Panc1 (cell line): ENCODE results near the gene TRRAP. TPM values are rescaled to one million over a fixed set of nuclear protein-coding genes. Genes with fewer than 3 reads are reported as not detected.

Experiments used
- ATAC-seq: fragments of 200-7000 bp; cut with Tn5 transposase; 2 replicates; pipeline ENCODE4 v1.9.1; 2020; ENCODE audit warnings: mild to moderate bottlenecking, moderate library complexity
- BruUV-seq: library from RNA; stranded (reverse); fragments of 400-500 nt; replicated peaks from 2 replicates; lab custom pipeline; 2021; lab: Mats Ljungman, UMichigan
- CTCF ChIA-PET: fragments of 300-600 bp; sonication (Branson Sonifier 250); formaldehyde crosslinking; loops from one replicate; lab custom pipeline; 2022; ENCODE audit warnings: antibody characterized with exemption; lab: Charles Lee
- POLR2A ChIA-PET: fragments of 300-600 bp; sonication (Branson Sonifier 250); formaldehyde crosslinking; loops from one replicate; lab custom pipeline; 2022; ENCODE audit warnings: antibody characterized with exemption; lab: Charles Lee
- DNase-seq: peaks from one replicate; pipeline ENCODE4 v3.0.0-alpha.2; 2010; ENCODE audit warnings: low read depth, low spot score
- H3K27ac ChIP-seq: 2 replicates; pipeline ENCODE4 v1.5.1; 2011; ENCODE audit warnings: mild to moderate bottlenecking, low read length, inconsistent platforms
- H3K27me3 ChIP-seq: fragments of 200-500 bp; sonication (Bioruptor generic); 2 replicates; pipeline ENCODE4 v1.6.0; 2014; ENCODE audit warnings: low read length, inconsistent platforms; ENCODE audit not compliant: control insufficient read depth, insufficient read depth
- H3K36me3 ChIP-seq: fragments of 200-500 bp; sonication (Bioruptor generic); 2 replicates; pipeline ENCODE4 v1.5.1; 2014; ENCODE audit warnings: inconsistent platforms, mild to moderate bottlenecking, low read length, moderate library complexity; ENCODE audit not compliant: control insufficient read depth, insufficient read depth
- H3K4me1 ChIP-seq: 2 replicates; pipeline ENCODE4 v1.5.1; 2011; ENCODE audit warnings: inconsistent platforms, mild to moderate bottlenecking, low read length, moderate library complexity; ENCODE audit not compliant: control insufficient read depth, insufficient read depth
- H3K4me3 ChIP-seq, 2 experiments: 2 replicates each; pipeline ENCODE4 v1.5.1; 2011 to 2012; ENCODE audit warnings: low read depth in 2 of 2, low read length in 2 of 2, mild to moderate bottlenecking in 2 of 2, inconsistent platforms in 1 of 2, moderate library complexity in 1 of 2
- H3K9me3 ChIP-seq: fragments of 200-500 bp; sonication (Bioruptor generic); 2 replicates; pipeline ENCODE4 v1.5.1; 2014; ENCODE audit warnings: low read depth, mild to moderate bottlenecking, inconsistent platforms, low read length, moderate library complexity; ENCODE audit not compliant: control insufficient read depth, insufficient read depth
- POLR2AphosphoS5 ChIP-seq: IDR thresholded peaks from 2 replicates; pipeline ENCODE4 v1.6.1; 2012; ENCODE audit warnings: mild to moderate bottlenecking, low read depth, low read length, moderate library complexity
- SIN3A ChIP-seq: IDR thresholded peaks from 2 replicates; pipeline ENCODE4 v1.6.1; 2012; ENCODE audit warnings: low read depth, mild to moderate bottlenecking, low read length, moderate library complexity, borderline replicate concordance; ENCODE audit not compliant: insufficient read depth
- TCF7L2 ChIP-seq: IDR thresholded peaks from 2 replicates; pipeline ENCODE4 v1.6.1; 2011; ENCODE audit warnings: mild to moderate bottlenecking, low read depth, low read length, inconsistent platforms
- in situ Hi-C: cut with HindIII; loops from 2 replicates; pipeline ENCODE4 v1.10.0; 2016; ENCODE audit warnings: low sequenced_read_pairs, low pct_unique_long_range_greater_than_20kb
- intact Hi-C: fragments of 100-400 bp; cut with micrococcal nuclease; formaldehyde crosslinking; loops from one replicate; pipeline ENCODE4 v1.10.0; 2022; ENCODE audit not compliant: unreplicated experiment
- total RNA-seq: library from RNA; stranded (reverse); gene quantifications from one replicate; pipeline ENCODE4 v1.2.1, GENCODE V29; 2021; ENCODE audit not compliant: unreplicated experiment
- TF ChIP-seq, protein P1 (sequence below), 2 experiments: IDR thresholded peaks; 2 replicates each; pipeline ENCODE4 v1.6.1; 2011 to 2012; ENCODE audit warnings: low read depth in 2 of 2, control low read depth in 1 of 2, low read length in 1 of 2, mild to moderate bottlenecking in 1 of 2, moderate library complexity in 1 of 2; ENCODE audit not compliant: insufficient read depth in 1 of 2
- TF ChIP-seq, protein P2 (sequence below): fragments of 450-650 bp; IDR thresholded peaks from 2 replicates; pipeline ENCODE4 v1.5.1; 2017; ENCODE audit warnings: mild to moderate bottlenecking

The TRRAP gene
- total RNA-seq, 1 experiment from 2014 or later, result 44.9 TPM

DNA sequence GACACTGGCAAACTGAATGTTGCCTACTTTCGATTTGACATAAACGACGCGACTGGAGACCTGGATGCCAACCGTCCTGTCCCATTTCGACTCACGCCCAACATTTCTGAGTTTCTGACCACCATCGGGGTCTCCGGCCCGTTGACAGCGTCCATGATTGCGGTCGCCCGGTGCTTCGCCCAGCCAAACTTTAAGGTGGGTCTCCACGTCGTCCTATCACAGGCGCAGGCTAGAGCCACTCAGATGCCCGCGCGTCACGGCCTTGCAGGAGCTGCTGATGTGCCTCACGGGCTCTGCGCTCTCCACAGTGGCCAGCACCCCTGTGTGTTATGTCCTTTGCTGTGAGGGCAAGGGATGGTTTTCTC lies 133.0 kb downstream of the TRRAP start:
- in situ Hi-C loops, result no loop called here
- peaks cover 9% of the 10 kb centered on the region for H3K36me3 ChIP-seq
- H3K9me3 ChIP-seq, result no peaks in the 10 kb centered on the region
- no peak for DNase-seq
- no peak overlapping the region for H3K27ac ChIP-seq
- no TSS peak for BruUV-seq
- POLR2A ChIA-PET, result no interaction called here
- no peak overlapping the region for H3K4me3 ChIP-seq
- no peaks in the 10 kb centered on the region for H3K27me3 ChIP-seq
- intact Hi-C loops, result no loop called here
- no peak for ATAC-seq
- CTCF ChIA-PET, result no interaction called here
- no peaks in the 10 kb centered on the region for H3K4me1 ChIP-seq
- TF ChIP-seq TCF7L2 (no peak), SIN3A (no peak)
- TF ChIP-seq, protein P1, sequence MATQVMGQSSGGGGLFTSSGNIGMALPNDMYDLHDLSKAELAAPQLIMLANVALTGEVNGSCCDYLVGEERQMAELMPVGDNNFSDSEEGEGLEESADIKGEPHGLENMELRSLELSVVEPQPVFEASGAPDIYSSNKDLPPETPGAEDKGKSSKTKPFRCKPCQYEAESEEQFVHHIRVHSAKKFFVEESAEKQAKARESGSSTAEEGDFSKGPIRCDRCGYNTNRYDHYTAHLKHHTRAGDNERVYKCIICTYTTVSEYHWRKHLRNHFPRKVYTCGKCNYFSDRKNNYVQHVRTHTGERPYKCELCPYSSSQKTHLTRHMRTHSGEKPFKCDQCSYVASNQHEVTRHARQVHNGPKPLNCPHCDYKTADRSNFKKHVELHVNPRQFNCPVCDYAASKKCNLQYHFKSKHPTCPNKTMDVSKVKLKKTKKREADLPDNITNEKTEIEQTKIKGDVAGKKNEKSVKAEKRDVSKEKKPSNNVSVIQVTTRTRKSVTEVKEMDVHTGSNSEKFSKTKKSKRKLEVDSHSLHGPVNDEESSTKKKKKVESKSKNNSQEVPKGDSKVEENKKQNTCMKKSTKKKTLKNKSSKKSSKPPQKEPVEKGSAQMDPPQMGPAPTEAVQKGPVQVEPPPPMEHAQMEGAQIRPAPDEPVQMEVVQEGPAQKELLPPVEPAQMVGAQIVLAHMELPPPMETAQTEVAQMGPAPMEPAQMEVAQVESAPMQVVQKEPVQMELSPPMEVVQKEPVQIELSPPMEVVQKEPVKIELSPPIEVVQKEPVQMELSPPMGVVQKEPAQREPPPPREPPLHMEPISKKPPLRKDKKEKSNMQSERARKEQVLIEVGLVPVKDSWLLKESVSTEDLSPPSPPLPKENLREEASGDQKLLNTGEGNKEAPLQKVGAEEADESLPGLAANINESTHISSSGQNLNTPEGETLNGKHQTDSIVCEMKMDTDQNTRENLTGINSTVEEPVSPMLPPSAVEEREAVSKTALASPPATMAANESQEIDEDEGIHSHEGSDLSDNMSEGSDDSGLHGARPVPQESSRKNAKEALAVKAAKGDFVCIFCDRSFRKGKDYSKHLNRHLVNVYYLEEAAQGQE (IDR thresholded peaks at IDR 0.05; ENCODE audit: insufficient read depth in 1 of 2, low read depth in 2 of 2, low read length in 1 of 2), result no peak

DNA sequence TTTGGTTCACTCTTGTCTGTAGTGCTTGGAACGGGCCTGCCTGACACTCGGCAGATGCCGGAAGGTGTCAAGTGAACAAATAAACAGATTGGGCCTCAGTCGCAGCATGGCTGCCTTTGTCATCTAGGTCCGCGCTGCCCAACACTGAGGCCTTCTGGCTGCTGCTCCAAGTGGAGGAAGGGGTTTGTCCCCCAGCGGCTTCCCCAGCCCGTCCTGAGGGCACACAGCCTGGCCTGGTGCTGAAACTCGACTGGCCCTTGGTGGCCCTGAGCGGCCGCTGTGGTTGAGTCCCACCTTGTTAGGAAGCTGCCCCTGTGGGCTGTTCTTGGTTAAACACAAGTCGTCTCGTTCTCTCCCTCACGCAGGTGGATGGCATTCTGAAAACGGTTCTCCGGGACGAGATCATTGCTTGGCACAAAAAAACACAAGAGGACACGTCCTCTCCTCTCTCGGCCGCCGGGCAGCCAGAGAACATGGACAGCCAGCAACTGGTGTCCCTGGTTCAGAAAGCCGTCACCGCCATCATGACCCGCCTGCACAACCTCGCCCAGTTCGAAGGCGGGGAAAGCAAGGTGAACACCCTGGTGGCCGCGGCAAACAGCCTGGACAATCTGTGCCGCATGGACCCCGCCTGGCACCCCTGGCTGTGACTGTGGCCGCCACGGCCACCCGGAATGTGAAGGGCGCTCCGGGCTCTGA lies 133.5 kb downstream of the TRRAP start:
- ChIA-PET POLR2A (no interaction called here), CTCF (no interaction called here)
- no peak for TF ChIP-seq SIN3A
- no peak for DNase-seq
- BruUV-seq, result no TSS peak
- in situ Hi-C loops (no loop called here), intact Hi-C loops (no loop called here)
- Histone ChIP-seq H3K27me3 (no peaks in the 10 kb centered on the region), H3K9me3 (no peaks in the 10 kb centered on the region), H3K4me1 (no peaks in the 10 kb centered on the region), H3K27ac (no peak overlapping the region), H3K4me3 (no peak overlapping the region), H3K36me3 (peaks cover 5% of the 10 kb centered on the region)
- no peak for ATAC-seq

DNA sequence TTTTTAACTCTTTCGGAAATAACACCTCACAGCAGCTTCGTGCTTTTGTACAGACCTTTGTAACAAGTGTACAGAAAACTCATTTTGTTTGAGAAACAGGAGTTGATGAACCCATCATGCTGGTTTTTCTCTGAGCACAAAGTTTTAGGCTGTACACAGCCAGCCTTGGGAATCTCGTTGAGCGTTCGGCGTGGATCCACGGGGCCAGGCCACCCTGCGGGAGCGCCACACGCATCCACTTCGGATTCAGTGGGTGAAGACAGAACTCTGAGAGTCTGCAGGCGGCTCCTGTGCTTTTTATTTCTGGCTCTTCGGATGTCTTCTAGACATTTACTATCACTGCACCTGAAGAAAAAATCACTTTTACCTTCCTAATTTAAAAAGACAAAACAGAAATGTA lies 134.4 kb downstream of the TRRAP start:
- no peak for ATAC-seq

More for the DNA sequence above, 134.4 kb downstream of the TRRAP start:
- TF ChIP-seq TCF7L2 (no peak), SIN3A (no peak), POLR2AphosphoS5 (no peak)
- TF ChIP-seq, protein P1 (IDR thresholded peaks at IDR 0.05; ENCODE audit: insufficient read depth in 1 of 2, low read depth in 2 of 2, low read length in 1 of 2), result no peak
- TF ChIP-seq, protein P2, sequence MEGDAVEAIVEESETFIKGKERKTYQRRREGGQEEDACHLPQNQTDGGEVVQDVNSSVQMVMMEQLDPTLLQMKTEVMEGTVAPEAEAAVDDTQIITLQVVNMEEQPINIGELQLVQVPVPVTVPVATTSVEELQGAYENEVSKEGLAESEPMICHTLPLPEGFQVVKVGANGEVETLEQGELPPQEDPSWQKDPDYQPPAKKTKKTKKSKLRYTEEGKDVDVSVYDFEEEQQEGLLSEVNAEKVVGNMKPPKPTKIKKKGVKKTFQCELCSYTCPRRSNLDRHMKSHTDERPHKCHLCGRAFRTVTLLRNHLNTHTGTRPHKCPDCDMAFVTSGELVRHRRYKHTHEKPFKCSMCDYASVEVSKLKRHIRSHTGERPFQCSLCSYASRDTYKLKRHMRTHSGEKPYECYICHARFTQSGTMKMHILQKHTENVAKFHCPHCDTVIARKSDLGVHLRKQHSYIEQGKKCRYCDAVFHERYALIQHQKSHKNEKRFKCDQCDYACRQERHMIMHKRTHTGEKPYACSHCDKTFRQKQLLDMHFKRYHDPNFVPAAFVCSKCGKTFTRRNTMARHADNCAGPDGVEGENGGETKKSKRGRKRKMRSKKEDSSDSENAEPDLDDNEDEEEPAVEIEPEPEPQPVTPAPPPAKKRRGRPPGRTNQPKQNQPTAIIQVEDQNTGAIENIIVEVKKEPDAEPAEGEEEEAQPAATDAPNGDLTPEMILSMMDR, result no peak
- H3K9me3 ChIP-seq, result no peaks in the 10 kb centered on the region
- in situ Hi-C loops (no loop called here), intact Hi-C loops (no loop called here)
- H3K4me1 ChIP-seq, result no peaks in the 10 kb centered on the region
- TSS peak; percentile 63 for BruUV-seq
- H3K4me3 ChIP-seq, result no peak overlapping the region
- H3K36me3 ChIP-seq, result peaks cover 5% of the 10 kb centered on the region
- ChIA-PET POLR2A (no interaction called here), CTCF (no interaction called here)
- no peak overlapping the region for H3K27ac ChIP-seq
- no peak for DNase-seq
- H3K27me3 ChIP-seq, result no peaks in the 10 kb centered on the region
